GM19099 (cell line): ENCODE results near the gene RAX2.

Experiments used
- POLR2A ChIP-seq: IDR thresholded peaks from 3 replicates; pipeline ENCODE4 v1.6.1; 2011; ENCODE audit warnings: low read depth; ENCODE audit not compliant: insufficient read length; ENCODE audit errors: extremely low read depth

RAX2 gene

DNA sequence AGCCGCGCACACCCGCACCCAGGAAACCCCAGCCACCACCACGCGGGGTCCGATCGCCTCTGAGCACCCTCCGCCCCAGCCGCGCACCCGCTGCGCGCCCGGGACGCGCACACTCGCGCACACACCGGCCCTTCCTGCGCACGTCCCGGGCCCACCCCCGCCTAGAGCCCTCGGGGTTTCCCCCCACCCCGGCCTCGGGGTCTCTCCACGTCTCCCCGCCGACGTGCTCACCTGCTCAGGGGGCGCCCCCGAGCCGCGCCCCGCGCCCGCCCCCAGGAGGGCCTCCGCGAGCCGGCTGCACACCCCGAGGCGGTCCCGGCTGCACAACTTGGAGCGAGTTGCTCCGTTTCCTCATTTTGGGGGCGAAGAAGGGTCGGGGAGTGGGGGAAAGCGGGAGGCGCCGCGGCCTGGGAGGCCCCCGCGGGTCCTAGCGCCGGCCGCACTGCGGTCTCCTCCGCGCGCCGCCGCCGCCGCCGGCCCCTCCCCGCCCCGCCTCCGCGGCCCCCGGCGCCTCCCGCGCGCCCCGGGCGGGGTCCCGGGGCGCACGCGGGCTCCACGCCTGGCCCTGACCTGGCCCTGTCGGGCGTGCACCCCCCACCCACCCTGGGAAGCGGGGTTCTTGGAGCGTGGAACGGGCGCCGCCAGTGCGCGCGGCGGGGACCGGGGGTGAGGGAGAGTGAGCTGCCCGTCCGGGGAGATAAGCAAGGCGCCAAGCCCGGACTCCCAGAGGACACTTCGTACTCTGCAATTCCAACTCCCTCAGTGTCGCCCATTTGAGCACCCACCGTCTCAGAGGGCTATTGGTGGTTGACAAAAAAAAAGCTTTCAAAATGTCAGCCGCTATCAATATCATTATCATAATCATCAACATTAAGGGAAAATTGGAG, 14.2 kb upstream of the RAX2 start, which contains the start of gene MATK:
MATK (minus strand) TSS at position 444 of the 887 bp plus-strand sequence. CDS start 1,246 bp downstream, outside the sequence.
- TF ChIP-seq POLR2A: no peak

DNA sequence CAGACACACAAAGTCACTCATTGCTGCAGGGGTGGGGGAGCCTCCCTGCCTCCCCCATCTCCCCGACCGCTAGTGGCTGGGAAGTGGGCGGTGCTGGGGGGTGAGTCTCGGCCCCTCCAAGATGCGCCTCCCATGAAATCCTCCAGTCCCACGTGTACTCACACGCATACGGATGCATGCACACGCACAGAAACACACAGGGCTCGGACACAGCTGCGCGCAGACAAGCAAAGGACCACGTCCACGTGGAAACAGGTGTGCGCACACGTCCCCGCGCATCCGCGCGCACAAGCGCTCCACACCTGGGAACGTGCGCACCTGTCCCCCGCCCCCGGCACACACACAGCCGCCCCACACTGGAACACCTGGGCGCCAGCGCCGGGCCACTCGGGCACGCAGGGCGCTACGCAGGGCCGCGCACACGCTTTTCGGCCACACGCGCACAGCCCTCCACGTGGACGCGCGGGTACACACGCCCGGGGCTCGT, 13.5 kb upstream of the RAX2 start:
- TF ChIP-seq POLR2A: no peak

DNA sequence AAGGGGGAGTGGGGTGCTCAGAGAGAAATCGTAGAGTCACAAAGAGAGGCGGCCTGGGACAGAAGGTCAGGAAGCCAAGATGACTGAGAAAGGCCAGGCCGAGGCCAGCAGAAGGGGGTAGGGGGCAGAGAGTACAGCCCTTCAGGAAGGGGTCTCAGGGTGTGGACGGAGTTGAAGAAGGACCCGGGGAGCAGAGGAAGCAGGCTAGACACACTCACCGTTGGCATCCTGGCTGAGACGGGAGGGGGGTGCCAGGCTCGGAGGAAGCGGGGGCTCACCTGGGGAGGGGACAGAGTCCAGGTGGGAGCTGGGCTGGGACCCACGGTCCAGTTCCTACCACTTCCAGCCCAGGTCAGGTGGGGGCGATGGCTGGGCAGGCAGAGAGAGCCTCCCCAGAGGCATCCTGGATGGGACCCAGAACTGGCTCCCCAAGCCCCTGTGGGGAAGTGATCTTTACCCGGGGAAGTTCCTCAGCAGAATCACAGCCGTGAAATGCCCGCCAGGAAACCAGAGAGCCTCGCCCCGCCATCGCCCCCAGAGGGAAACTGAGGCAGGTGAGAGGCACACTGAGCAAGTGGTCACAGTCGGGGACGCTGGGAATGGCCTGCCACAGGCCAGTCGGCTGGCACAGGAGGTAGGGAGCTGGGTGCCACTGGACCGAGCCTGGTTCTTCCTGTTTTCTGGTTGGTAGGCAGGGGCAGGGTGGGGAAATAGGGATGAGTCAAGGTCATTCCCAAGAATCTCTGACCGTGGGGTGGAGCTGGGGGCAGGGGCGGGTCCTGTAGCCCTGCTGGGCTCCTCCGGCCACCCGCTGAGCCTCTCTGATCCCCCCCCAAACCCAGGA, 12.8 kb upstream of the RAX2 start:
- no peak for TF ChIP-seq POLR2A

DNA sequence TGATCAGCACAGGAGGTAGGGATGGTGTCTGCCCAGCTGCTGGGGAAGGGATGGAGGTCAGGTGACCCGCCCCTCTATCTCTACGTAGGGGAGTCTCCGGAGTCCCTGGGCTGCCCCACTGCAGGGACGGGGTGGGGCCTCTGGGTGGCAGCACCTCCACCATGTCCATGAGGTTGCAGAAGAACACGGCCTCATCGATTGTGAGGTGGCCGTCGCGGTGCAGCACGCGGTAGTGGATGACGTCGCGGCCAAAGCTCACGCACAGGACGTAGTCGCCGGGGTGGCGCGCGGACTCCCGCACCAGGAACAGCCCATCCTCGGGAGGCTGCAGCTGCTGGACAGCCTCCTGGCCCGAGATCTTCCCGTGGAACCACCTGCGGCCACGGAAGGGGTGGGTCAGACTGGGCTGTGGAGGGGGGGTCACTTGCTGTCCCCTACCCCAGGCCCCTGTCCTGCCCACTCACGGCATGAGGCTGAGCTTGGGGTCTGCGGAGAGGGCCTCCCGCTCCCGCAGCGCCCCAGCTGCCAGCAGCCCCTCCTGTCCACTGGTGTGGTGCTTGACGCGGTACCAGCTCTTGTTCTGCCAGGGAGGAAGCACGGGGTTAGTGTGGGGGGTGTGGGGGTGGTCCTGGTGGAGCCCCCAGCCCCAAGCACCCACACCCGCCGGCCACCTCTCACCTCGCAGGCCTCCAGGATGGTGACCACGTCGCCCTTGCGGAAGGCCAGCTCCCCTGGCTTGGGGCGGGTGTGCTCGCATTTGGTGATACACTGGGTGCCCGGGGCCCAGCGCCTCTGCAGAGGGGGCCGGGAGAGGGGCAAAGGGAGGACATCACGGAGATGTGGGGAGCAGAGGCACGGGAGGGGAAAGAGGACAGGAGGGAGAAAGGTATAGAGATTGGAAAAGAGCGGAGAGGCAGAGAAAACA, 11.9 kb upstream of the RAX2 start:
- TF ChIP-seq POLR2A: no peak

DNA sequence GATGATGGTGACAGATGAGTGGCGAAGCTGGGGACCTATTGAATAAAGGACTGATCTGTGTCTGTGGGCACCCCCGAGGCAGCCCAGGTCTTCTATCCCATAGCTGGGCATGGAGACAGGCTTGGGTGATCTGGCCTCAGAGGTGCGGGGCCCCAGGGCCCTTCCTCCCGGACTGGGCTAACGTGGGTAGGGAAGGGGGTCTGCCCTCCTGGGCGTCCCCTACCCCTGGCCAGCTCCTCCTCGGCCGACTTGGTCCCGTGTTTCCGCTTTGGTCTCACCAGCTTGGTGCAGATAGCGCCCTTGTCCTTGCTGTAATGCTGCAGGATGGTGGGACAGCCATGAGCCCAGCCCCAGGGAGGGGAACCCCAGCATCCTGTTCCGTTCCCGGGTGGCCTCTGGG, 10.9 kb upstream of the RAX2 start:
- TF ChIP-seq POLR2A: no peak

DNA sequence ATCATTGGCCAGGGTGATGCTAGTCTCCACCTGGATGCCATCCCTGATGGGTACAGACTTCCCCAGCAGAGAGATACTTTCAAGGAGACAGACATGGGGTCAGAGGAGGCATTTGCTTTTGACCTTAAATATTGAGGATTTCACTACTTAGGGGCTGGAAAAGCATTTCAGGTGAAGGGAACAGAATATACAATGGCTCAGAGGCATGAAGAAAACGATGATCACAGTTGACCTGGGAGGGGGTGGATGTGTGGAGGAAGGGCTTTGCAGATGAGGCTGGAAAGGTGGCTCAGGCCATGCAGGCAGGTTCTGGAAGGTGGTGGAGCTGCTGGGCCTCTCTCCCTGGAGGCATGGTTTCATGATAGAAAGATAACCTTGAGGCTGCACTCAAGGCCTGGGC, 10.3 kb upstream of the RAX2 start:
- no peak for TF ChIP-seq POLR2A

DNA sequence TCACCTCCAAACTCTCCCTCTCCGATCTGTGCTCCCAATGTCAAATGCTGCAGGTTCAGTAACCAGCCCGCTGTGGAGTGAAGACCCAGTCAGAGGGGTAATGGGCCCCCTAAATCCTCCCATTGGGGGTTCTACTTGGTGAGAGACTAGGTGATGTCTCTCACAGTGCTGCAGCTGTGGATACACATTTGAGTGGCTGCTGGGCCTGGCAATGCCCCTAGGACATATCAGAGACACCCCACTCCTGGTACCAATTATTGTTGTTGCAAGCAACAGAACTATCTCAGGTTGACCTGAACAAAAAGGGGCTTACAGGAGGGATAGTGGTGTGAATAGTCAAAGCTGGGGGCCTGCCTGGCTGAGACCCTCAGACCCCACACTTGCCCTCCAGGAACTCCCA, 9.6 kb upstream of the RAX2 start:
- TF ChIP-seq POLR2A: no peak

DNA sequence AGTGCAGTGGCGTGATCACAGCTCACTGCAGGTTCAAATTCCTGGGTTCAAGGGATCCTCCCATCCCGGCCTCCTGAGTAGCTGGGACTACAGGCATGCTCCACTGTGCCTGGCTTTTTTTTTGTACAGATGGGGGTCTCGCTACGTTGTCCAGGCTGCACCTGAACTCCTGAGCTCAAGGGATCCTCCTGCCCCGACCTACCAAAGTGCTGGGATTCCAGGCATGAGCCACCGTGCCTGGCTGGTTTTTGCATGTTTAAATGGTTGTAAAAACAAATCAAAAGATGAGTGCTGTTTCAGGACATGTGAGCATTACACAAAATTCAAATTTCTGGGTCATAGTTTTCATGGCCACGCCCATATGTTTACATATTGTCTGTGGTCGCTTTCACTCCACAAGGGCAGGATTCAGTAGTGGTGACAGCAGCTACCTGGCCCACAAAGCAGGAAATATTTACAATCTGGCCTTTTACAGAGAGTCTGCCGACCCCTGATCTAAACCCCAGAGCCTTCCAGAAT, 8.8 kb upstream of the RAX2 start:
- no peak for TF ChIP-seq POLR2A

DNA sequence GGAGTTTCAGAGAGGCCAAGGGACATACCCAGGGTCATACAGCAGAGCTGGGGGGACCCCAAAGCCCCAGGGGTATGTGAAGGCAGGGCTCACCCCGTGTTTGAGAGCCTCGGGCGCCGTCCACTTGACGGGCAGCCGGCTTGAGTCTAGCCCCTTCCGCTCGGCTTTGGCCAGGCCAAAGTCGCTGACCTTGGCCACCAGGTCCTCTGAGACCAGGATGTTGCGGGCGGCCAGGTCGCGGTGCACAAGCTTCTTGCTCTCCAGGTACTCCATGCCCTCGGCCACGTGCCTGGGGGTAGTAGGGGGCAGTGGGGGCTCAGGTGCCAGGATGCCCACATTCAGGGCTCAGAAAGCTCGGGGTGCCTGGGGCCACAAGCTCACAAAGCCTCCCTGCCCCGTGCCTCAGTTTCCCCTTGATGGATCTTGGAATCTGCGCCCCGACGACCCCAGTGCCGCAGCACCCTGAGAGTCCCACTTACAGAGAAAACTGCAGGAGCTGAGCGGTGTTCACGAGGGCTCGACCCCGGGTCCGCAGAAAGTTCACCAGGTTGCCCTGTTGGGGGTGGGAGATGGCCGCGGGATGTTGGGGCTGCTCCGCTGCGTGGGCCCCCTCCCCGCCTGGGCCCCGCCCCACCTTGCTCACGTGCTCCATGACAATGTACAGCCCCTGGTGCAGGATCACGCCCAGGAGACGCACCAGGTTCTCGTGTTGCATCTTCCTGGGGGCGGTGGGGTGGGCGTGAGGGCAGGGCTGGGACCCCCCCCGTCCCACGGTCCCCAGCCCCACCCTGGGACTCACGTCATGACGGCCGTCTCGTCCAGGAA, 7.1 kb upstream of the RAX2 start:
- no peak for TF ChIP-seq POLR2A

DNA sequence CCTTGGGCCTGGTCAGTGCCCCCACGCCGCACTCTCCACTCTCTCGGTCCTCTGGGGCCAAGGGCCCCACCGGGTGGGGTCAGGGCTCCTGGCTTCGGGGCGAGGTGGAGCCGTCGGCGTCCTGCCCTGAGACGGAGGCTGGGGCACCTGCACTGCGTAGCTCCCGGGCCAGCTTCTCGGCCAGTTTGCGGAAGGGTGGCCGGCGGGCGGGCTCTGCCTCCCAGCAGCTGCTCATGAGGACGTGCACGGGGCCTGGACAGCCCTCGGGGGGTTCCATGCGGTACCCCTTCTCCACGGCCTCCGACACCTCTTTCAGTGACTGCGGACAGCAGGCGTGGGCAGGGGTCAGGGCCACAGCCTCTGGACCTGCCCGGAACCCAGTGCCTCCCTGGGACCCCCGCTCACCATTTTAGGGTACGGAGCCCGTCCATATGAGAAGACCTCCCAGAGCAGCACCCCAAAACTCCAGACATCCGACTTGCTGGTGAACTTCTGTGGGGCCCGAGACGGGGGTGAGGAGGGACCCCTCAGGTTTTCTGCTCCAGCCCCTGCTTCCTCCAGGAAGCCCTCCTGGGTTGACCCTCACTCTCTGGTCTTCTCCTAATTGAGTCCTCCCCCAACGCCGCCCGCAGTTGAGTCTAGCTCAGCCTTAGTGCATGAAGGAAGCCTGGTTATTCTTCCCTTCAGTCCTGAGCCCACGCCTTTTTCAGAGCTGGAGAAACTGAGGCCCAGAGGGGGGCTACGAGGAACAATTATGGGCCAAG, 6.3 kb upstream of the RAX2 start:
- TF ChIP-seq POLR2A: no peak

DNA sequence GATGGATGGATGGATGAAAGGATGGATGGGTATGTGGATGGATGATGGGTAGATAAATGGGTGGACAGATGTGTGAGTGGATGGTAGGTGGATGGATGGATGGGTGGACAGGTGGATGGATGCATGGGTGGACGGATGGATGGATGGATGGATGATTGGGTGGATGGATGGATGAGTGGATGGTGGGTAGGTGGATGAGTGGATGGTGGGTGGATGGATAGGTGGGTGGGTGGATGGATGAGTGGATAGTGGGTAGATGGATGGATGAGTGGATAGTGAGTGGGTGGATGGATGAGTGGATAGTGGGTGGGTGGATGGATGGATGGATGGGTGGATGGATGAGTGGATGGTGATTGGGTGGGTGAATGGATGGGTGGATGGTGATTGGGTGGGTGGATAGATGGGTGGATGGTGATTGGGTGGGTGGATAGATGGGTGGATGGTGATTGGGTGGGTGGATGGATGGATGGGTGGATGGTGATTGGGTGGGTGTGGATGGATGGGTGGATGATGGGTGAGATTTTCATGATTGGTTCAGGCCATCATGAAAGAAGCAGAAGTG, 4.5 kb upstream of the RAX2 start:
- no peak for TF ChIP-seq POLR2A

DNA sequence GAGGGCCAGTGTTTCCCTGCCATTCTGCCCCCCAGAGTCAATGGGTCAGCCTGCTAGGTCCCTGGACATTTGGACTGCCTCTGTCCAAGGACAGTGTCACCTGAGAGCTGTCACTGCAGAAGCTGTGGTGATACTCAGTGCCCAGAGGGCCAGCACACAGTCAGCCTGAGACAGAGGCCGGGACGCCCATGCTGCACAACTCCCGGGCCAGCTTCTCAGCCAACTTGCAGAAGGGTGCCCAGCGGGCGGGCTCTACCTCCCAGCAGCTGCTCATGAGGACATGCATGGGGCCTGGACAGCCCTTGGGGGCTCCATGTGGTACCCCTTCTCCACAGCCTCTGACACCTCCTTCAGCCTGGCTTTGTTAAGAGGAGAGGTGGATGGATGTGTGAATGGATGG, 3.8 kb upstream of the RAX2 start:
- no peak for TF ChIP-seq POLR2A

DNA sequence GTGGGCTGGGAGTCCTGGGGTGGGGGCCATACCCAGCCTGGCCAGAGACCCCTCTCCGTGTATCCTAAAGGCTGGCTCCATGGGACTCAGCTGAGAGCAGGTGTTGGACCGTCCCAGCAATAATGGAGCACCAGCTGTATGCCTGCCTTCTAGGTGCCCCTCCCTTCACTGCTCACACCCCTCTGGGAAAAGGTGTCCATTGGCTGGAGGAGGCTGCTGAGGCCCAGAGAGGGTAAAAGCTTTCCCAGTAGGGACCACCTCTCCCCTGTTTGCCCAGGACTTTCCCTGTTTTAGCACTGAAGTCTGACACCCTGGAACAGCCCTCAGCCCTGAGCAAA, 3.3 kb upstream of the RAX2 start:
- TF ChIP-seq POLR2A: no peak
